ENCODE results near the gene TMEM207. TPM values are rescaled to one million over a fixed set of nuclear protein-coding genes. Genes with fewer than 3 reads are reported as not detected.

Gene TMEM207
- total and polyA plus RNA-seq, 2 of the 8 experiments (the other 6 are each of a cell fraction or from before 2014, with no cell fraction given) = not detected

DNA sequence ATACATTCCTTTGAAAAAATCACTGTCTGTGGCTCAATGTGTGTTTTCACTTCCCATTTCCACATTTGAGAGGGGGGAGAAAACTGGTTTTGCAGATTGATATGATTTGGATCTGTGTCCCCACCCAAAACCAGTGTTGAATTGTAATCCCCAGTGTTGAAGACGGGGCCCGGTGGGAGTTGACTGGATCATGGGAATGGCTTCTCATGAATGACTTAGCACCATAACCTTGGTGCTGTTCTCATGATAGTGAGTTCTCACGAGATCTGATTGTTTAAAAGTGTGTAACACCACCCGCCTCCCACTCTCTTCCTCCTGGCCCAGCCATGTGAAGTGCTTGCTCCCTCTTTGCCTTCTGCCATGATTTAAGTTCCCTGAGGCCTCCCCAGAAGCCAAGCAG lies 16.1 kb downstream of the TMEM207 start:
- Histone ChIP-seq H2AFZ (ENCODE audit: low read length) (no peak overlapping the region), H3K14ac (ENCODE audit: insufficient read length) (no peak overlapping the region), H2BK20ac (ENCODE audit: low read length) (no peak overlapping the region), H3K79me1 (ENCODE audit: low read depth, low read length) (no peaks in the 10 kb centered on the region), H3K27ac (ENCODE audit: low read depth, low read length) (no peak overlapping the region), H3K9ac (replicated peaks in 1 of 4; ENCODE audit: extremely low read depth in 1 of 4, low read depth in 3 of 4, low read length in 3 of 4) (no peak overlapping the region), H4K5ac (ENCODE audit: insufficient read length, low read depth, low read length) (no peak overlapping the region), H2BK12ac (ENCODE audit: low read depth, low read length) (no peak overlapping the region), H4K8ac (ENCODE audit: extremely low read depth, insufficient read depth, low read length) (no peak overlapping the region), H2AK5ac (ENCODE audit: low read depth, low read length) (no peak overlapping the region), H3K18ac (ENCODE audit: extremely low read depth, low read length) (no peak overlapping the region), H3K4me2 (ENCODE audit: insufficient read depth in 1 of 2, low read depth in 2 of 2, low read length in 2 of 2) (no peak overlapping the region), H3K36me3 (ENCODE audit: control insufficient read depth in 2 of 4, insufficient read depth in 4 of 4, low read length in 3 of 4) (no peaks in the 10 kb centered on the region), H3K4ac (replicated peaks; ENCODE audit: insufficient read length, low read depth, low read length) (no peak overlapping the region), H3K56ac (replicated peaks; ENCODE audit: insufficient read length, low read depth, low read length) (no peak overlapping the region), H2BK120ac (replicated peaks; ENCODE audit: low read depth, low read length) (no peak overlapping the region), H3K4me1 (replicated peaks in 1 of 4; ENCODE audit: control insufficient read depth in 3 of 4, insufficient read depth in 4 of 4, low read length in 3 of 4) (no peaks in the 10 kb centered on the region), H3K23me2 (ENCODE audit: low read depth, low read length) (no peaks in the 10 kb centered on the region), H3K9me3 (ENCODE audit: insufficient read depth in 2 of 2, low read depth in 1 of 2, low read length in 1 of 2) (no peaks in the 10 kb centered on the region), H3K79me2 (ENCODE audit: control insufficient read depth in 1 of 2, insufficient read depth in 2 of 2, low read length in 2 of 2) (no peaks in the 10 kb centered on the region), H3K27me3 (replicated peaks in 1 of 4; ENCODE audit: control insufficient read depth in 3 of 4, extremely low read depth in 1 of 4, insufficient read depth in 3 of 4, low read length in 3 of 4) (no peaks in the 10 kb centered on the region), H4K20me1 (replicated peaks in 1 of 2; ENCODE audit: control insufficient read depth in 1 of 2, insufficient read depth in 2 of 2, low read length in 2 of 2) (no peaks in the 10 kb centered on the region), H3K23ac (ENCODE audit: insufficient read length) (no peak overlapping the region), H3K4me3 (ENCODE audit: extremely low read depth in 1 of 4, insufficient read depth in 2 of 4, low read depth in 3 of 4, low read length in 4 of 4) (no peak overlapping the region), H4K91ac (replicated peaks; ENCODE audit: insufficient read length, low read length) (no peak overlapping the region), H2BK15ac (ENCODE audit: low read length) (no peak overlapping the region), H2BK5ac (ENCODE audit: low read depth, low read length) (no peak overlapping the region)
- no peak for TF ChIP-seq JUN (IDR thresholded peaks at IDR 0.05; ENCODE audit: low read depth, low read length)
- no peak for TF ChIP-seq KDM1A (IDR thresholded peaks at IDR 0.05; ENCODE audit: borderline replicate concordance, low read length)
- no peak for TF ChIP-seq RBBP5 (IDR thresholded peaks at IDR 0.05; ENCODE audit: borderline replicate concordance, low read depth, low read length)
- no peak for TF ChIP-seq MAFK (IDR thresholded peaks at IDR 0.05; ENCODE audit: low read depth, low read length)
- TF ChIP-seq, protein P1, sequence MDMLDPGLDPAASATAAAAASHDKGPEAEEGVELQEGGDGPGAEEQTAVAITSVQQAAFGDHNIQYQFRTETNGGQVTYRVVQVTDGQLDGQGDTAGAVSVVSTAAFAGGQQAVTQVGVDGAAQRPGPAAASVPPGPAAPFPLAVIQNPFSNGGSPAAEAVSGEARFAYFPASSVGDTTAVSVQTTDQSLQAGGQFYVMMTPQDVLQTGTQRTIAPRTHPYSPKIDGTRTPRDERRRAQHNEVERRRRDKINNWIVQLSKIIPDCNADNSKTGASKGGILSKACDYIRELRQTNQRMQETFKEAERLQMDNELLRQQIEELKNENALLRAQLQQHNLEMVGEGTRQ (IDR thresholded peaks at IDR 0.05; ENCODE audit: low read length) = no peak
- TF ChIP-seq KDM4A (IDR thresholded peaks at IDR 0.05; ENCODE audit: low read depth, low read length, severe bottlenecking) = no peak
- TF ChIP-seq SP1 (IDR thresholded peaks at IDR 0.05; ENCODE audit: low read depth, low read length) = no peak
- TF ChIP-seq POLR2A (IDR thresholded peaks at IDR 0.05; ENCODE audit: control extremely low read depth in 1 of 2, low read depth in 2 of 2, low read length in 2 of 2) = no peak
- TF ChIP-seq TAF1 (IDR thresholded peaks at IDR 0.05; ENCODE audit: low read depth, low read length) = no peak
- TF ChIP-seq EZH2 (IDR thresholded peaks at IDR 0.05; ENCODE audit: low read depth, low read length, severe bottlenecking) = no peak
- TF ChIP-seq SRF (IDR thresholded peaks at IDR 0.05; ENCODE audit: low read depth, low read length) = no peak
- no peak for TF ChIP-seq RFX5 (IDR thresholded peaks at IDR 0.05; ENCODE audit: borderline replicate concordance, low read depth, low read length)
- no peak for TF ChIP-seq TEAD4 (IDR thresholded peaks at IDR 0.05; ENCODE audit: low read depth, low read length)
- TF ChIP-seq SIN3A (conservative IDR thresholded peaks at IDR 0.05 in 1 of 2, IDR thresholded peaks at IDR 0.05 in 1 of 2; ENCODE audit: low read depth in 1 of 2, low read length in 2 of 2) = no peak
- DNase-seq (ENCODE audit: low read depth in 1 of 2, low spot score in 2 of 2) = no peak
- CTCF ChIA-PET (ENCODE audit: partially characterized antibody) = no interaction called here
- no peak for FAIRE-seq
- 89% methylated on average over 4 of the region's 4 CpGs; no CpG with 5 or more reads in 1 of the 2 experiments for whole genome bisulfite sequencing, 2 experiments (ENCODE audit: extremely low coverage in 1 of 2, insufficient coverage in 1 of 2, insufficient read length in 1 of 2, insufficient replicate concordance in 2 of 2, low coverage in 1 of 2, low lambda C conversion rate in 2 of 2, missing lambda C conversion rate in 1 of 2)
- POLR2A ChIA-PET (ENCODE audit: partially characterized antibody) = no interaction called here

All from H1 (cell line).